Keratinocyte (primary cell): ENCODE data around the gene RAC2.

Experiments
- EZH2 ChIP-seq: IDR thresholded peaks from one replicate; pipeline ENCODE4 v1.6.1; 2012; ENCODE audit warnings: inconsistent platforms, mild to moderate bottlenecking, low read length, moderate library complexity
- TF ChIP-seq, protein P1 (sequence below), 3 experiments: IDR thresholded peaks in 1 of 3; conservative IDR thresholded peaks in 1 of 3; optimal IDR thresholded peaks in 1 of 3; 2 replicates in 2 of 3; 3 replicates in 1 of 3; pipeline versions ENCODE3 to v1.5.1; 2011; ENCODE audit warnings: low read length in 3 of 3, mild to moderate bottlenecking in 3 of 3, moderate library complexity in 2 of 3, control low read depth in 1 of 3, inconsistent platforms in 1 of 3; ENCODE audit not compliant: insufficient read depth in 2 of 3; ENCODE audit errors: extremely low read depth in 1 of 3

DNA sequence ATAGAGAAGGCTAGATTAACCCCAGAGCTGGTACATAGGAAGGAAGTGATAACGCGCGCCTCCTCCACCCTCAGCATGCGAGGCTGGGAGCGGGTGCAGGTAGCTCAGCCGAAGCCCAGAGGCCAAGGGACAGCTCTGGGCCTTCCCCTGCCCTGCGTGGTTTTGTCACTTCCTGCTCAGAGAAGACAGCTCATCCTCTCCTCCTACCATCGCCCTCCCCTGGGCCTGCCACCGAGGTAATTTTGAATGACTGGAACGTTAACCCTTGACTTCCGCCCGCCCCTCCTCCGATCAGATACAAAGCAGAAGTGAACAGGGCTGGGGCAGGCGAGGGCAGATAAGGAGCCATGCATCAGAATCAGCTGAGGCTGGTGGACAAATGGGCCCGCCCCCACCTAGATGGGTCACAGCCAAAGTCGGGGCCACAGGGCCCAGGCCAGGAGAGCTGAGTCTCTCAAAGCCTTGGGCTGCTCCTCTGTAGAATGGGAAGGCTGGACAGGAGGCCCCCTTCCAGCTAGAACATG is 1.6 kb downstream of the RAC2 start:
- TF ChIP-seq, protein P1, sequence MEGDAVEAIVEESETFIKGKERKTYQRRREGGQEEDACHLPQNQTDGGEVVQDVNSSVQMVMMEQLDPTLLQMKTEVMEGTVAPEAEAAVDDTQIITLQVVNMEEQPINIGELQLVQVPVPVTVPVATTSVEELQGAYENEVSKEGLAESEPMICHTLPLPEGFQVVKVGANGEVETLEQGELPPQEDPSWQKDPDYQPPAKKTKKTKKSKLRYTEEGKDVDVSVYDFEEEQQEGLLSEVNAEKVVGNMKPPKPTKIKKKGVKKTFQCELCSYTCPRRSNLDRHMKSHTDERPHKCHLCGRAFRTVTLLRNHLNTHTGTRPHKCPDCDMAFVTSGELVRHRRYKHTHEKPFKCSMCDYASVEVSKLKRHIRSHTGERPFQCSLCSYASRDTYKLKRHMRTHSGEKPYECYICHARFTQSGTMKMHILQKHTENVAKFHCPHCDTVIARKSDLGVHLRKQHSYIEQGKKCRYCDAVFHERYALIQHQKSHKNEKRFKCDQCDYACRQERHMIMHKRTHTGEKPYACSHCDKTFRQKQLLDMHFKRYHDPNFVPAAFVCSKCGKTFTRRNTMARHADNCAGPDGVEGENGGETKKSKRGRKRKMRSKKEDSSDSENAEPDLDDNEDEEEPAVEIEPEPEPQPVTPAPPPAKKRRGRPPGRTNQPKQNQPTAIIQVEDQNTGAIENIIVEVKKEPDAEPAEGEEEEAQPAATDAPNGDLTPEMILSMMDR (optimal IDR thresholded peaks at IDR 0.05 in 1 of 3, IDR thresholded peaks at IDR 0.05 in 1 of 3, conservative IDR thresholded peaks at IDR 0.05 in 1 of 3; ENCODE audit: extremely low read depth in 1 of 3, insufficient read depth in 2 of 3, low read length in 3 of 3) = no peak
- no peak for TF ChIP-seq EZH2
